NCI-H748 (cell line): ENCODE data around the gene TMEM183A.

Source experiments
- DNase-seq: peaks from one replicate; lab custom pipeline; 2025; ENCODE audit not compliant: unreplicated experiment; lab: John Stamatoyannopoulos, UW

Gene TMEM183A

GRCh38 chr1:203028067-203028783 is 21.1 kb downstream of the TMEM183A start:
- no peak for DNase-seq

GRCh38 chr1:203028784-203029553 is 21.8 kb downstream of the TMEM183A start:
- no peak for DNase-seq

- no peak for DNase-seq
Observed at GRCh38 chr1:203031467-203031866, 24.3 kb downstream of the TMEM183A start.

GRCh38 chr1:203033287-203033686 is 26.1 kb downstream of the TMEM183A start:
- DNase-seq, result no peak

- no peak for DNase-seq
Observed at GRCh38 chr1:203033917-203034316, 26.7 kb downstream of the TMEM183A start.

GRCh38 chr1:203034422-203035110 is 27.4 kb downstream of the TMEM183A start:
- no peak for DNase-seq

GRCh38 chr1:203035111-203036000 is 28.2 kb downstream of the TMEM183A start:
- no peak for DNase-seq

- no peak for DNase-seq
Observed at GRCh38 chr1:203036135-203036534, 29.0 kb downstream of the TMEM183A start.

GRCh38 chr1:203036537-203036936 is 29.4 kb downstream of the TMEM183A start:
- no peak for DNase-seq

- DNase-seq, result no peak
Observed at GRCh38 chr1:203037509-203038190, 30.5 kb downstream of the TMEM183A start.

GRCh38 chr1:203038217-203038741 is 31.1 kb downstream of the TMEM183A start:
- no peak for DNase-seq

- peak; percentile 61 for DNase-seq
Observed at GRCh38 chr1:203038891-203039608, 31.9 kb downstream of the TMEM183A start.

GRCh38 chr1:203039609-203040512 is 32.7 kb downstream of the TMEM183A start:
- peak; percentile 6 for DNase-seq

GRCh38 chr1:203040513-203041275 is 33.5 kb downstream of the TMEM183A start:
- DNase-seq, result no peak

- DNase-seq, result no peak
Observed at GRCh38 chr1:203041351-203041932, 34.3 kb downstream of the TMEM183A start.

GRCh38 chr1:203043830-203044545 is 36.8 kb downstream of the TMEM183A start:
- no peak for DNase-seq
